IMR-90 (cell line): Measurements from ENCODE around the gene TMEM117. TPM values are rescaled to one million over a fixed set of nuclear protein-coding genes. Genes with fewer than 3 reads are reported as not detected.
A peak's percentile ranks its signal among the peaks of the same experiment; 100 is the strongest.

Experiments
- ATAC-seq: fragments of 200-7000 bp; cut with Tn5 transposase; 2 replicates; pipeline ENCODE4 v1.9.1; 2020; ENCODE audit warnings: low read depth, mild to moderate bottlenecking, moderate library complexity
- BruUV-seq: library from RNA; stranded (reverse); fragments of 400-500 nt; replicated peaks from 2 replicates; lab custom pipeline; 2021; lab: Mats Ljungman, UMichigan
- CTCF ChIA-PET: fragments of 300-600 bp; formaldehyde crosslinking; extraction: SDS; loops from one replicate; lab custom pipeline; 2021; ENCODE audit warnings: antibody characterized with exemption; lab: Yijun Ruan, JAX
- POLR2A ChIA-PET: fragments of 300-600 bp; sonication (Branson Sonifier 250); formaldehyde crosslinking; loops from one replicate; lab custom pipeline; 2022; ENCODE audit warnings: antibody characterized with exemption; ENCODE audit not compliant: unreplicated experiment; lab: Charles Lee
- DNase-seq: peaks from one replicate; pipeline ENCODE4 v3.0.0; 2013
- H2AFZ ChIP-seq: replicated peaks from 2 replicates; pipeline ENCODE3; 2013; ENCODE audit warnings: low read length, mild to moderate bottlenecking; ENCODE audit not compliant: poor library complexity
- H2AK5ac ChIP-seq: 2 replicates; pipeline ENCODE4 v1.6.1; 2013; ENCODE audit warnings: low read depth, low read length, inconsistent platforms
- H2AK9ac ChIP-seq: replicated peaks from 2 replicates; pipeline ENCODE3; 2013; ENCODE audit warnings: mild to moderate bottlenecking, low read depth, low read length, moderate library complexity; ENCODE audit not compliant: poor library complexity
- H2BK120ac ChIP-seq: 2 replicates; pipeline ENCODE4 v1.6.1; 2013; ENCODE audit warnings: low read depth, low read length, inconsistent platforms
- H2BK15ac ChIP-seq: 3 replicates; pipeline ENCODE4 v1.6.1; 2013; ENCODE audit warnings: low read depth, low read length, inconsistent platforms
- H2BK20ac ChIP-seq: 2 replicates; pipeline ENCODE4 v1.6.1; 2013; ENCODE audit warnings: low read depth, mild to moderate bottlenecking, inconsistent platforms, low read length, moderate library complexity
- H2BK5ac ChIP-seq: 2 replicates; pipeline ENCODE4 v1.6.1; 2013; ENCODE audit warnings: mild to moderate bottlenecking, low read depth, low read length, inconsistent platforms; ENCODE audit not compliant: poor library complexity, severe bottlenecking
- H3K14ac ChIP-seq: replicated peaks from 2 replicates; pipeline ENCODE4 v1.6.1; 2013; ENCODE audit warnings: low read depth, low read length, inconsistent platforms
- H3K18ac ChIP-seq: 2 replicates; pipeline ENCODE4 v1.6.1; 2013; ENCODE audit warnings: low read depth, low read length, control low read depth
- H3K23ac ChIP-seq: 2 replicates; pipeline ENCODE4 v1.6.1; 2013; ENCODE audit warnings: low read depth, low read length, inconsistent platforms
- H3K27ac ChIP-seq: 2 replicates; pipeline ENCODE4 v1.5.1; 2013; ENCODE audit warnings: mild to moderate bottlenecking, control low read depth, low read length; ENCODE audit not compliant: insufficient read depth
- H3K27me3 ChIP-seq: 2 replicates; pipeline ENCODE4 v1.6.1; 2013; ENCODE audit warnings: low read length; ENCODE audit not compliant: control insufficient read depth, insufficient read depth
- H3K36me3 ChIP-seq: 2 replicates; pipeline ENCODE4 v1.6.1; 2013; ENCODE audit warnings: low read length, mixed read lengths; ENCODE audit not compliant: control insufficient read depth, insufficient read depth
- H3K4ac ChIP-seq: 2 replicates; pipeline ENCODE4 v1.6.1; 2013; ENCODE audit warnings: low read depth, low read length, inconsistent platforms
- H3K4me1 ChIP-seq: 2 replicates; pipeline ENCODE4 v1.6.1; 2013; ENCODE audit warnings: low read length, mixed read lengths; ENCODE audit not compliant: control insufficient read depth, insufficient read depth
- H3K4me2 ChIP-seq: 2 replicates; pipeline ENCODE4 v1.6.1; 2013; ENCODE audit warnings: low read depth, mild to moderate bottlenecking, control low read depth, low read length, moderate library complexity
- H3K4me3 ChIP-seq: 2 replicates; pipeline ENCODE4 v1.5.1; 2013; ENCODE audit warnings: low read depth, mild to moderate bottlenecking, control low read depth, low read length, moderate library complexity; ENCODE audit not compliant: insufficient read depth
- H3K56ac ChIP-seq: 2 replicates; pipeline ENCODE4 v1.6.1; 2013; ENCODE audit warnings: low read length, inconsistent platforms; ENCODE audit not compliant: insufficient read depth; ENCODE audit errors: extremely low read depth
- H3K79me1 ChIP-seq, 2 experiments: 2 replicates each; pipeline ENCODE4 v1.6.1; 2013; ENCODE audit warnings: low read length in 2 of 2, inconsistent platforms in 1 of 2, low read depth in 1 of 2
- H3K9ac ChIP-seq: 2 replicates; pipeline ENCODE4 v1.6.1; 2013; ENCODE audit warnings: low read depth, low read length, control low read depth
- H3K9me1 ChIP-seq: 2 replicates; pipeline ENCODE4 v1.6.1; 2013; ENCODE audit warnings: low read length, inconsistent platforms; ENCODE audit not compliant: insufficient read depth
- H3K9me3 ChIP-seq: 2 replicates; pipeline ENCODE4 v1.6.1; 2013; ENCODE audit warnings: low read length; ENCODE audit not compliant: control insufficient read depth, insufficient read depth
- H4K20me1 ChIP-seq: 2 replicates; pipeline ENCODE4 v1.6.1; 2013; ENCODE audit warnings: low read length, inconsistent platforms; ENCODE audit not compliant: insufficient read depth
- H4K5ac ChIP-seq: 2 replicates; pipeline ENCODE4 v1.6.1; 2013; ENCODE audit warnings: mild to moderate bottlenecking, low read depth, low read length, control low read depth
- H4K8ac ChIP-seq, 2 experiments: 2 replicates each; pipeline ENCODE4 v1.6.1; 2013; ENCODE audit warnings: low read depth in 2 of 2, low read length in 2 of 2, control low read depth in 1 of 2, inconsistent platforms in 1 of 2
- H4K91ac ChIP-seq: 2 replicates; pipeline ENCODE4 v1.6.1; 2013; ENCODE audit warnings: low read depth, low read length, inconsistent platforms; ENCODE audit not compliant: insufficient read depth
- CEBPB ChIP-seq: IDR thresholded peaks from 2 replicates; pipeline ENCODE4 v1.6.1; 2012; ENCODE audit warnings: low read depth, low read length, improper control_type of control experiment
- CHD1 ChIP-seq: IDR thresholded peaks from 2 replicates; pipeline ENCODE4 v1.6.1; 2012; ENCODE audit warnings: low read depth, low read length, improper control_type of control experiment
- FOS ChIP-seq: fragments of 150-350 bp; IDR thresholded peaks from 2 replicates; pipeline ENCODE4 v1.6.1; 2016; ENCODE audit warnings: low read depth, low read length
- MAZ ChIP-seq: IDR thresholded peaks from 2 replicates; pipeline ENCODE4 v1.6.1; 2012; ENCODE audit warnings: low read depth, mild to moderate bottlenecking, low read length, improper control_type of control experiment, moderate library complexity, borderline replicate concordance
- MXI1 ChIP-seq: IDR thresholded peaks from 2 replicates; pipeline ENCODE4 v1.6.1; 2012; ENCODE audit warnings: low read depth, mild to moderate bottlenecking, low read length, moderate library complexity, borderline replicate concordance
- WGBS, 2 experiments: methylation state at CpG; one replicate each; pipeline versions ENCODE4 v1.1.5 to v1.1.7; 2013; ENCODE audit warnings: missing lambda C conversion rate in 2 of 2; ENCODE audit not compliant: insufficient read length in 1 of 2; ENCODE audit errors: extremely low coverage in 2 of 2; 5-methylcytosine and 5-hydroxymethylcytosine counted together
- dilution Hi-C: fragments of 300-500 bp; cut with HindIII; formaldehyde crosslinking; loops from one replicate; pipeline ENCODE4 v1.14.3; 2018; ENCODE audit warnings: low sequenced_read_pairs; ENCODE audit not compliant: unreplicated experiment
- in situ Hi-C: fragments of 300-500 bp; cut with MboI; formaldehyde crosslinking; loops from 3 replicates; pipeline ENCODE4 v1.14.3; 2019; ENCODE audit warnings: low sequenced_read_pairs, inconsistent platforms, mixed read lengths
- intact Hi-C: fragments of 100-400 bp; cut with micrococcal nuclease; formaldehyde crosslinking; loops from 2 replicates; pipeline ENCODE4 v1.10.0; 2022
- polyA plus RNA-seq, 3 experiments: library from polyadenylated mRNA; depleted of rRNA; stranded (reverse); fragments of >200 nt; gene quantifications; 2 replicates each; pipeline ENCODE4 v1.2.3, GENCODE V29; 2012; ENCODE audit warnings: low replicate concordance in 1 of 3
- total RNA-seq: library from RNA; depleted of rRNA; stranded (reverse); fragments of >200 nt; gene quantifications from 2 replicates; pipeline ENCODE4 v1.2.3, GENCODE V29; 2012
- TF ChIP-seq, protein P1 (sequence below): fragments of 150-350 bp; IDR thresholded peaks from 2 replicates; pipeline ENCODE4 v1.6.1; 2016; ENCODE audit warnings: low read depth, mild to moderate bottlenecking, low read length, moderate library complexity, borderline replicate concordance
- TF ChIP-seq, protein P2 (sequence below): conservative IDR thresholded peaks from 2 replicates; pipeline ENCODE4 v1.5.1; 2012; ENCODE audit warnings: mild to moderate bottlenecking, low read depth, low read length, improper control_type of control experiment

Gene TMEM117
- total and polyA plus RNA-seq, 2 of the 4 experiments (the other 2 are of a cell fraction), result 8.7 to 21.0 TPM

DNA sequence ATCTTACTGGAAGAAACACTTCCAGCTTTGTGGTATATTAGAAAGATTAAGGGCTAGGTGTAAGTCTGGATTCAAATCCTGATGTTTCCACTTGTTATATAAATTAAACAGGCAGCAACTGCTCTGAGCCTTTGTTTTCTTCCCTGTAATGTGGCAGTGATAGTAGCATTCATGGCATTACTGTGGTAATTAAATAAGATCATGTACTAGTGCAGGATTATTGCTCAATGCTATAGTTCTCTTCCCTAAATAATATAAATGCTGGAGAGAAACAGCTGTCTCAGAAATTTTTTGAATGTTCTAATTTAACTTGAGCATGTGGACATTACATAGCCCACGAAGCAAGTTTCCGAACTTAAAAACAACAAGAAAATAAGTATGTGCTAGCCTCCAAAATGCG, 5.4 kb downstream of the TMEM117 start:
- no peak overlapping the region for H2BK20ac ChIP-seq
- H3K4me3 ChIP-seq, result no peak overlapping the region
- no peaks in the 10 kb centered on the region for H3K27me3 ChIP-seq
- DNase-seq, result no peak
- H3K9me3 ChIP-seq, result no peaks in the 10 kb centered on the region
- in situ Hi-C loops (no loop called here), dilution Hi-C loops (no loop called here), intact Hi-C loops (no loop called here)
- no peak overlapping the region for H3K9ac ChIP-seq
- peak; percentile 52 for ATAC-seq
- H3K4me2 ChIP-seq, result no peak overlapping the region
- no peaks in the 10 kb centered on the region for H3K9me1 ChIP-seq
- H4K20me1 ChIP-seq, result no peaks in the 10 kb centered on the region
- H3K14ac ChIP-seq, result no peak overlapping the region
- H3K18ac ChIP-seq, result no peak overlapping the region
- BruUV-seq, result no TSS peak
- no peak overlapping the region for H2BK15ac ChIP-seq
- H3K23ac ChIP-seq, result no peak overlapping the region
- H3K79me1 ChIP-seq, result peaks cover 7 to 22% of the 10 kb centered on the region in 2 experiments
- ChIA-PET CTCF (no interaction called here), POLR2A (interaction anchor here (0.6 kb wide), 1 partner anchor 876 kb away, joined by 3 read pairs; no protein-coding TSS in a partner anchor)
- H3K4me1 ChIP-seq, result peaks cover 2% of the 10 kb centered on the region; the same call in 1 of the 2 replicates
- H4K5ac ChIP-seq, result no peak overlapping the region
- no peak overlapping the region for H4K91ac ChIP-seq
- no peak overlapping the region for H3K56ac ChIP-seq
- no peak overlapping the region for H2AK5ac ChIP-seq
- no peak overlapping the region for H2AFZ ChIP-seq
- no peak overlapping the region for H2BK5ac ChIP-seq
- no peak overlapping the region for H2BK120ac ChIP-seq
- no CpG with 5 or more reads among the region's 3 CpGs for WGBS, 2 experiments
- H3K36me3 ChIP-seq, result no peaks in the 10 kb centered on the region
- H3K27ac ChIP-seq, result peak overlapping the region; percentile 62; the same call in 1 of the 2 replicates
- no peak overlapping the region for H2AK9ac ChIP-seq
- TF ChIP-seq CEBPB (peak; percentile 32; the same call in 1 of the 2 replicates), MXI1 (no peak), CHD1 (no peak), FOS (no peak), MAZ (no peak)
- TF ChIP-seq, protein P1, sequence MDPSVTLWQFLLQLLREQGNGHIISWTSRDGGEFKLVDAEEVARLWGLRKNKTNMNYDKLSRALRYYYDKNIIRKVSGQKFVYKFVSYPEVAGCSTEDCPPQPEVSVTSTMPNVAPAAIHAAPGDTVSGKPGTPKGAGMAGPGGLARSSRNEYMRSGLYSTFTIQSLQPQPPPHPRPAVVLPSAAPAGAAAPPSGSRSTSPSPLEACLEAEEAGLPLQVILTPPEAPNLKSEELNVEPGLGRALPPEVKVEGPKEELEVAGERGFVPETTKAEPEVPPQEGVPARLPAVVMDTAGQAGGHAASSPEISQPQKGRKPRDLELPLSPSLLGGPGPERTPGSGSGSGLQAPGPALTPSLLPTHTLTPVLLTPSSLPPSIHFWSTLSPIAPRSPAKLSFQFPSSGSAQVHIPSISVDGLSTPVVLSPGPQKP, result no peak
- TF ChIP-seq, protein P2, sequence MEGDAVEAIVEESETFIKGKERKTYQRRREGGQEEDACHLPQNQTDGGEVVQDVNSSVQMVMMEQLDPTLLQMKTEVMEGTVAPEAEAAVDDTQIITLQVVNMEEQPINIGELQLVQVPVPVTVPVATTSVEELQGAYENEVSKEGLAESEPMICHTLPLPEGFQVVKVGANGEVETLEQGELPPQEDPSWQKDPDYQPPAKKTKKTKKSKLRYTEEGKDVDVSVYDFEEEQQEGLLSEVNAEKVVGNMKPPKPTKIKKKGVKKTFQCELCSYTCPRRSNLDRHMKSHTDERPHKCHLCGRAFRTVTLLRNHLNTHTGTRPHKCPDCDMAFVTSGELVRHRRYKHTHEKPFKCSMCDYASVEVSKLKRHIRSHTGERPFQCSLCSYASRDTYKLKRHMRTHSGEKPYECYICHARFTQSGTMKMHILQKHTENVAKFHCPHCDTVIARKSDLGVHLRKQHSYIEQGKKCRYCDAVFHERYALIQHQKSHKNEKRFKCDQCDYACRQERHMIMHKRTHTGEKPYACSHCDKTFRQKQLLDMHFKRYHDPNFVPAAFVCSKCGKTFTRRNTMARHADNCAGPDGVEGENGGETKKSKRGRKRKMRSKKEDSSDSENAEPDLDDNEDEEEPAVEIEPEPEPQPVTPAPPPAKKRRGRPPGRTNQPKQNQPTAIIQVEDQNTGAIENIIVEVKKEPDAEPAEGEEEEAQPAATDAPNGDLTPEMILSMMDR, result no peak
- H3K4ac ChIP-seq, result no peak overlapping the region
- no peak overlapping the region for H4K8ac ChIP-seq
